HG03354 (cell line): ENCODE results near the gene IL6ST.

Experiments used
- ATAC-seq: cut with Tn5 transposase; IDR thresholded peaks from one replicate; pipeline ENCODE4 v1.9.1; 2021; ENCODE audit warnings: mild to moderate bottlenecking; ENCODE audit not compliant: unreplicated experiment, poor library complexity, severe bottlenecking

IL6ST gene

DNA sequence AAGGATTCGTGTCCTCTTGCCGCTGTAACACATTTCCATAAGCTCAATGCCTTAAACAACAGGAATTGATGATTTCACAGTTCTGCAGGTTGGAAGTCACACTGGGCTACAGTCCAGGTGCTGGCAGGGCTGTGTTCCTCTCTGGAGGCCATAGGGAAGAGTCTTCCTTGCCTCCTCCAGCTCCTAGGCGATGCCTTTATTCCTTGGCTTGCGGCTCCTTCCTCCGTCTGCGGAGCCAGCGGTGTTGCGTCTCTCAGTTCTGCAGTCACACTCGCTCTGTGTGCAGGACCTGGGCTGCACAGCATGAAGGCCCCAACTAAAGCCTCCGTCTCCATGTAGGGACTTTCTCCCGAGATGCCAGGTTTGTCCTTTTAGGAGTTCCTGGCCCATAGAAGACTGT lies 70.0 kb downstream of the IL6ST start:
- ATAC-seq: no peak

DNA sequence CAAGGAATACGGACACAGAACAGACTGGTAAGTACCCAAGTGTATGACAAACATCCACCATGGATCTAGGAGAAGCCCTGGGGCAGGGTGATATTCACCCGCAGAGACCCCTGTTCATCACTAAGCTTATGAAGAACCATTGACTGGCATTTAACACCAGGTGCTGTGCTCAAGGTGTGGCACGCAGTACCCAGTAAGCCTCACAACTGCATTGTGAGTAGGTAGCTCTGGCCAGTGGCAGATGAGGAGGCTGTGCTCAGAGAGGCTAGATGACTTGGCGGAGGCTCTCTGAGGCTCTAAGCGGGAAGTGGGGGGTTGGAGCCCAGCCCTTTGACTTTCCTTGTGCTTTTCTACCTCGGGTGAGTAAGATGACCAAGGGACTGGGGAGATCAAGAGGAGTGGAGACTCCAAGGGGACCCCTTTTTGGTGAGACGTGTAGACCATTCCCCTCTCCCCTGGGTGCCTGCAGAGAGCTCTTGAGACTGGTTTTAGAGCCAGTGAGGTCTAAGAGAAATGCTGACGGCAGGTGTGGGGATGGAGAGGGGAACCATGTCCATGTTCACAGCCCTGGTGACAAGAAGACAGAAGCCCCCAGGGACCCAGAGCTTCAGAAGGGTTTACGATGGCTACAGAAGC lies 70.8 kb downstream of the IL6ST start:
- ATAC-seq: no peak

DNA sequence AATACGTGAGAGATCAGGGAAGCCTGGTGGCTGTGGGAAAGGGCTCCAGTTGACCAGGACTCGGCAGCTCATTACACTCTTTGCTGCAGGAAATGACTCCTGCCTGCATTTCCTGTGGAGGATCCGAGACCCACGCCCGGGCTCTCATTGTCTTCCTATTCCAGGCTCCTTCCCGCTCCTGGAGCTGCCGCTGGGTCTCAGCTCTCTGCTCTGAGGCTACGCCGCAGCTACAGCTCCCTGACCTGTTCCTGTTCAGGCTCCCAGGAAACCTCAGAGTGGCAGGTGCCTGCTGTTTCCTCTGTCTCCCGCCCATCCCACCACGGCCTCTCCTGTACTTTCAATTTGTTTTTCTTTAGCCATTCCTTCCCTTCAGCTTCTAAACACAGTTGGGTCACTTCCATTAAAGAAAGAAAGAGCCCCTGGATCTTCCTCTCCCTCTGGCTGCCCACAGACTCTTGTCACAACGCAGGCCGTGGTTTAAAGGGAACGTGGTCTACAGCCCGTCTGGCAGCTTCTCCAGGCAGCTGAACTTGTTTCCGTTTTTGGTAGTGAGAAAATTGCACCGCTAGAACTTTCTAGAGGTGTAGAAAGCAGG lies 71.5 kb downstream of the IL6ST start:
- ATAC-seq: no peak

DNA sequence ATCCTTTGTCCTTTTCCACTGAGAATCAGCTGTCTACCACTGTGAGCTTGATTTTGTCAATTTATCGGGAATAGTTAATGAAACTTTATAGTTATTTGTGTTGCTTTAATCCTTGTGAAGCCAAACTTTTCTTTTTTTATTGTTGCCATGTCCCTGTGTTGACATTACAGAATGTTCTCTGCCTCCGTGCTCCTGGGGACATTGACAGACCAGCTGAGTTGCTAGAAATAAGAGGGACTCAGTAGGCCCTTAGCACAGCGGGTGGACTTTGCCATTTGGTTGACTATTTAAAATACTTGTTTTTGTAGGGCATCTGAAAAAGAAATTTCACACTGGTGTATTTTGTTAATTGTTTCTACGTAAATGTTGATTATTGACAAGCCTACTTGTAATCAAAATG lies 73.1 kb downstream of the IL6ST start:
- ATAC-seq: no peak

DNA sequence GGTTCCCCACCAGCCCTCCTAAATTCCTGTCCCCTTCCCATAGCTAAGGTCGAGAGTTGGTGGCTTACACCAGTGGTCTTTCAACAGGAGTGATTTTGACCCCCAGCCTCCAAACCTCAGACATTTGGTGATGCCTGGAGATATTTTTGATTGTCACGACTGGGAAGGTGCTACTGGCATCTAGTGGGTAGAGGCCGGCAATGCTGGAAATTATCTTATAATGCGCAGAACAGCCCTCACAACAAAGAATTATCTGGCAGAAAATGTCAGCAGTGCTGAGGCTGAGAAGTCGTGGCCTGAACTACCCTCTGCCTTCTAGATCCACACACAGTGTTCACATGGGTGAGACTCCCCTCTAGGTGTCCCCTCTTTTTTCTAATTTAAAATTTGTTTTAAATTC lies 74.0 kb downstream of the IL6ST start:
- ATAC-seq: no peak

DNA sequence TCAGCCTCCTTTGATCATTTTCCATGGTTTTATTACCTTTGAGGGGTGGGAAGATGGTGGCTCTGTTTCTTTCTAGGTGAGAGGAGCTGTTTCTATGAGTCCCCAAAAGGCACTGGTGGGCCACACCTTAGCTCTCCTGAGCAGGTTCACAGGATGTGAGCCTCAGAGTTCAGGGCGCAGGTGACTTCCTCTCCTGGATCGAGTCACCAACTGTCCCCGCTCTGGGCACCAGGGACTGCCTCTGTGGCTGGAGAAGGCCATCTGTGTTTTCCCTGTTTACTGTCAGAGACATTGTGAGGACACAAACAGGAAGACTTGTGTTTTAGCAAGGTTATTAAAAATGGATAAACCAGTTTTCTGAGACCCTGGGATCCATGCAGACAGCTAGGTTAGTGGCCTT lies 75.1 kb downstream of the IL6ST start:
- no peak for ATAC-seq

DNA sequence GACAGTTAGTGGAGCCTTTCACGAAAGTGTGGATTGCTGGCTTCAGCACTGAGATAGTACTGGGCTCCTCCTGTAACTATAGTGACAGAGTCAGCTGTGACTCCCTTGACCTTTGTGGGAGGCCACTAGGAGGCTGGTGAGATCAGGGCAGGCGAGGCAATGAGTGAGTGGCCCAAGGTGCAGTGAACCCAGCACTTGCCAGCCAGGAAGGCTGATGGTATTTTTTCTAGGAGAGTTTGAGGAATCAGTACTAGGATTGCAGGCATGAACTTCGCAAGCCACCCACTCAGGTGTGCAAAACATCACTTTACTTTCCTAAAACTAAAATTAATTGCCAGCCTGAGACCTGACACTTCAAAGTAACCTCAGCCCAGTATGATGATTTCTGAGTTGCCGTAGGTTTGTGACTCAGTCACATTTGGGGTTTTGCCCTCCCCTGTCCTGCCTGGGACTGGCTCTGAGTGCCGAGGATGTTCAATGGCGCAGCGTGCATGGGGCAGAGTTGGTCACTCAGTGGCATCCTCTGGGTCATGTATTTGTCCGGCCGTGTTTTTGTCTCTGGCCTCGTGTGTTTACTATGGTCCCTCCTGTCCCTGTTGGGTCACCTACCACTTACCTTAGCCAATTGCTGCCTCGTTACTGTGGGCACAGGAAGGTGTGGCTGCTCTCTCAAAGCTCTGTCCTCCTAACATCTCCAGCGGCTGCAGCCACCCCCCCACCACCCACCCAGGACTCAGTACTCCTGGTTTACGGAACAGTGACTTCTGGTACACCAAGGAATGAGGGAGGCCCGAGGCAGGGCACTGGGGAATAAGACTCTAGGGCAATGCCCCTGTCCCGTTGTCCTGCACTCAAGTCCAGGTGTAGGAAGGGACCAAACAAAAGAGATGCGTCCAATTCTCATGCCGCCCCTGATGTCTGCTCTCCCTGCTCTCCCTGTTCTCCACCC lies 76.4 kb downstream of the IL6ST start:
- no peak for ATAC-seq

DNA sequence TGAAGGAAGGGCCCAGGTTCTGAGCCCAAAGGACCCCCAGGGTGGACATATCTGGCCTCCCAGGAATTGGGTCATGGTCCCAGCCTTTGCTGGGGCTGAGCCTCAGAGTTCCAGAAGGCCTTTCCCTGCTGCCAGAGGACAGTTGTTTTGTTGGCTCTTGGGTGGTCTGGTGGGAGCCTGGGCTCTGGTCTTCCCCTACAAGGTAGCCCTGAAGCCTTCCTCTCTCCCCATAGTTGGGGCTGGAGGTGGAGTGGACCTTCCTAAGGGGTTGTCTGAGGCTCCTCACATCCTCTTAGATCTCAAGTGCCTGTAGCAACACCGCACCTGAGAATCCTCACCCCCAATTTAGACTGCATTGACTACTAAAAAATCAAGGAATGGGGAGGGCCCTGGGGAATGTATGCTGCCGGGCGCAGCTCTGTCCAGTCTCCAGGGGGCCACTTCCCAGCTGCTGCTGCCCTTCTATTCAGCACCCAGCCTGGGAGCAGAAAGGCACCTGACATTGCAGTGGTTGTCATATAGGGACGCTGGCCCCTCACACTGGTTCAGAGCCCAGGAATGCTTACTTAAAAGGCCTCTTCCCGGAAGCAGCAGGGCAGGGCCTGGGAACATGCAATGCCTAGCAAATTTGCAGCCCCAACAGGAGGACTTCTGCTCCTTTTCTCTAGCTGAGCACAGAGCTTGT lies 77.2 kb downstream of the IL6ST start:
- no peak for ATAC-seq

DNA sequence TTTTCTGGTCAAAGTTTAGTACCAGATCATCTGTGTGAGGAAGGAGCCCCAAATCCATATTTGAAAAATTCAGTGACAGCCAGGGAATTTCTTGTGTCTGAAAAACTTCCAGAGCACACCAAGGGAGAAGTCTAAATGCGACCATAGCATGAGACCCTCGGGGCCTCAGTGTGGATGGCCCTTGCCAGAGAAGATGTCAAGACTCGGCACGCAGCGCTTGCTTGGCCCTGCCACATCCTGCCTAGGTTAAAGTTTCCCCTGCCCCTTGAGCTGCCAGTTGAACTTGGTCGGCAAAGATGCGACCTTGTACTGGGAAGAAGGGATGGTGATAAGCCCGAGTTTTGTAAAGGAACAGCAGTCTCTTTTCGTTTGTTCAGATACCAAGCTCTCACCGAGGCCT lies 77.8 kb downstream of the IL6ST start:
- no peak for ATAC-seq

DNA sequence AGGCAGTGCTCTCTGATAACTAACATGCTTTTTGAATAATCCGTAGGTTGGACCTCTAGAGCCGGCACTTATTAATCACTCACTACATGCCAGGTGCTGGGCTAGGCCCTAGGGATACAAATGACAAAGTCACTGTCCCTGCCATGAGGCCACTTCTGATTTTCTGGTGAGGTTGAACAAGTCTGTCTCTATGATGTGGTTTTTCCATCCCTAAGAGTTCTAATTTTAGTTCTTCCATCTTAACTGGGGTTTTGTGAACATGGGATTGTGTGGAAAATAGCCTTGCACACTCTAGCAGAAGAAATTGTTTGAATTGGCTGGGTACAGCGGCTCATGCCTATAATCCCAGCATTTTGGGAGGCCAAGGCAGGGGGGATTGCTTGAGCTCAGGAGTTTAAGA lies 79.0 kb downstream of the IL6ST start:
- no peak for ATAC-seq

DNA sequence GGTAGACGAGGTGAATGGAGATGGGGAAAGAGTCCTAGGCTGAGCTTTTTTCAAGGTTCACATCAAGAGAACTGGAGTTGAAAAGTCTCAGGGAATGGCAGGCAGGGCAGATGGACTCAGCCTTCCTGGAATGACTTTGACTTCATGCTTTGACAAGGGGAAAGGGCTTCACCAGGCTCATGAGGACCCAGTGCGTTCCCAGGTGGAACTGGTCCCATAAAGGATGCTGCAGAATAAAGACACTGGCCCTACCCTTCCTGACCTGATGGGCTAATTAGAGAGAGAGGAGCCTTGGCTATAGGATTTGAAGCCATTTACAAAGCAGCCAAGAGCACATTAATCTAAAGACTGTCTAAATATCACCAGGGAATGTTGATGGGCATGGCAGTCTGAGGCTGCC lies 79.8 kb downstream of the IL6ST start:
- ATAC-seq: no peak

DNA sequence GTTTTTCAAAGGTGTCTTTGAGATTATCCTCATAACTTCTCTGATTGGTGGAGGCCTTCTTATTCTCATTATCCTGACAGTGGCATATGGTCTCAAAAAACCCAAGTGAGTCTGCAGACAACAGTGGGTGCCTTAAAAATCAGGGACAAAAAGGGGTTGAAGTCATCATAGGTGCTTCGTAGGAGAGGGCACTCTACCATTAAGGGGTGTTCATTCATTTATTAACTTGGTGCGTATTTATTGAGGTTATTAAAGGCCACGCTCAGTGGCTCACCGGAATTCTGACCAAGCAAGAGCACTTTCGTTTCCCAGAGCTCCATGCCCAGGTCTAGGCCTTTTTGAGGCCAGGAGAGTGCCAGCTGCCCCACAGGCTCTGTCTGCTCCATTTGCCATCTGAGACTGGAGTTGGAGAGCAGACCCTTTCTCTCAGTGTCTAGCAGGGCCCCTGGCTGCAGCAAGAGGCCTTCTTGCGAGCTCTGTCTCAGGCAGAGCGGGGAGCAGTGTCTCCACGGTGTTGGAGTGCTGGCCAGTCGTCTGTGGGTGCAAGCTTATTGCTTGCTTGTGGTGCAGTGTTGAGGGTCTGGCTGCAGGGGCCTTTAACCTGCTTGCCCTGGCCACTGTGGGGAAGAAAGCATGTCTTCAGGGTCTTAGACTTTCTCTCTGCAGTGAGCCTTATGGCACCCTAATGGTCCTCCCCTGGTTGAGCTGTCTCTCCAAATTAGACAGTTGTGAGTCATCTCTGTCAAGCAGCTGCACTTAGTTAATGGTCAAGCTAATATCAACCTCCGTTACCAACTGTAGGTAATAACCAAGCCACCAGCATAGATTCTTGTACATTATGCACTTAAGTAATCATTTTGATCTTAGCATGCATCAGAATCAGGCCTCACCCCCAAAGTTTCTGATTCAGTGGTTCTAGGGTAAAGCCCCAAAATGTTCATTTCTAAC lies 81.0 kb downstream of the IL6ST start:
- ATAC-seq: peak; percentile 97

DNA sequence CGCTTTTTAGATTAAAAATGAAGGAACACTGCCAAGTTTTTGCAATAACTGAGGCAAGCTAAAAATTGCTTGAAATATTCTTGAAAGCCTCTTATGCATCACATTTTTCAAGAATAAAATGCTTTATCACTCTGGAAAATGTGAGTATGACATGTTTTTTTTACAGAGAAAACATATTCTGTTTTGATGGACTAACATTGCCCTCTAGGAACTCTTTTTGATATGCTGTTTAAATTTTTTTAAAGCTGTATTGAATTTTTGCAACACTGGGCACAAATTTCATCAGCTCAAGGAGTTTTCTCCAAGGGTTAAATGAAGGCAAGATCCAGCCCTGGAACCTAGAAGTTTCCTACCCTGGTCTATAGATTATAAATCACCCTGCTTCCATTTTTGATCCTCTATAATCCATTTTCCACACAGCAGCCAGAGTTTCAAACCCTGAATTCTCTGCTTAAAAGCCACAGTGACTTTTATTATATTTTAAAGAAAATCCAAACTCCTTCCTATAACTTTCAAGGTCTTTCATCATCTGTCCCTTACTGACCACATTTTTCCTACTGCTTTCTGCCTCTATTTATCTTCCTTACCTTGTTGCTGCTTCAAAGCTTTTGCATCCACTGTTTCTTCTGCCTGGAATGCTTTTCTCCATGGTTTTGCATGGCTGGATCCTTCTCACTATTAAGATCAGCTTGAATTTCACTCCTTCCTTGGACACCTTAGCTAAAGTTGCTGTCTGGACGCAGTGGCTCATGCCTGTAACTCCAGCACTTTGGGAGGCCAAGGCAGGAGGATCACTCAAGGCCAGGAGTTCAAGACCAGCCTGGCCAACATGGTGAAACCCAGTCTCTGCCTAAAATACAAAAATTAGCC lies 82.7 kb downstream of the IL6ST start:
- ATAC-seq: no peak

DNA sequence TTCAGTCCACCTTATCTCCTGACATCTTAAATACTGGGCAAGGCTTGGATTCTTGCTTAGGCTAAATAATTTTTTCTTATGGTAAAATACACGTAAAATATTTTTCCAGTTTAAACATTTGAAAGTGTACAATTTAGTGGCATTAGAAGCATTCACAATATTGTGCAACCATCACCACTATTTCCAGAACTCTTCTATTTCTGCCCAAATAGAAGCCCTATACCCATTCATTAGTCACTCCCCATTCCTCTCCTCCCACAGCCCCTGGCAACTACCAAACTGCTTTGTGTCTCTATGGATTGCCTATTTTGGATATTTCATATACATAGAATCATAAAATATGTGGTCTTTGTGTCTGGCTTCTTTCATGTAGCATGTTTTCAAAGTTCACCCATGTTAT lies 86.0 kb downstream of the IL6ST start:
- no peak for ATAC-seq

DNA sequence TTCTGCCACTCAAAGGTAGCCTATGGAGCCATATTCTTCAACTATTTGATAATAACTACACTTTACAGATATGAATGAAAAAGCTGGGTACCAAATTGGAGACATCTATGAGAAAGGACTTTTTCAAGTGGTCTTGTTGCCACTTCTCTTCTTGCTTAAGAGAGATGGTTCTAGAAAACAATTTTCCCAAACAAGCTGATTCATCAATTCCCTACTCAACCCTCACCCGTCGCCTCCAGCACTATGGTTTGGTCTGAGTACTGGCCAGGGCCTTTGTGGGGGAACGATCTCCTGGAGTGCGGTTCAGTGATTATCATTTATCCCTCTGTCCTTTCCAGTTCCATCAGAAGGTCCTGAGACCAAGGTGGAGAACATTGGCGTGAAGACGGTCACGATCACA lies 86.8 kb downstream of the IL6ST start:
- no peak for ATAC-seq

DNA sequence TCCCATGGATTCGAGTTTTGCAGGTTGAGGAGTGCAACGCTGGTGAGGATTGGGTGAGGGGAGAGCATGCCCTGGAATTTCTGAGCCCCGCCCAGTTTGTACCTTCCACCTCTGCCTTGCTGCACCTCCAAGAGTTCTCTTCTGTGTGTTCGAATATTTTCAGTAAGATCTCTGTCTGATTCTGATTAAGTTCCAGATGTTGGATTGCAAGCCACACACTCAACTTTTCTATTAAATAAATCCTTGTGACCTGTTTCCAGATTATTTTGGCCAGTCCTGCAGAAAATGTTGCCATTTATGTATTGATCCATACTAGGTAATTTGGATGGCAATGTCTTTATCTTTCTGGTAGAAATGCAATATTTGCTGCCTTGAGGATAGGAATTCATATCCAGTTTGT lies 89.5 kb downstream of the IL6ST start:
- ATAC-seq: no peak

DNA sequence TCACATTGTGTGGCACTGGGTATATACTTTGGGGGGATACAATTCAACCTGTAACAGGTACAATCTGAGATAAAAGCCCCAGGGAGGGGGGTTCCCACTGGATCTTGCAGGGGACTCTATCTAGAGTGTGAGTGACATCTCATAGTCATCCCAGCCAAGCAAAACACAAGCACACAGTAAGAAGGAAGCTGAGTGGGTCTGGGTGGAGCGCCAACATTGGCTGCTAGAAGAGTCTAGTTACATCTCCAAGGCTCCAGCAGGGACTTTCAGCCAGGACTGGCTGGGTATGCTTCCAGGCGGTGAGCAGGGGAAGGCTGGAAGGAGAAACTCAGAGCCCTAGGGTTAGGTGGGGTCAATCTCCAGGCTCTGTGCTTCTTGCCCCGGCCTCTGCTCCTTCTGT lies 90.6 kb downstream of the IL6ST start:
- ATAC-seq: no peak

DNA sequence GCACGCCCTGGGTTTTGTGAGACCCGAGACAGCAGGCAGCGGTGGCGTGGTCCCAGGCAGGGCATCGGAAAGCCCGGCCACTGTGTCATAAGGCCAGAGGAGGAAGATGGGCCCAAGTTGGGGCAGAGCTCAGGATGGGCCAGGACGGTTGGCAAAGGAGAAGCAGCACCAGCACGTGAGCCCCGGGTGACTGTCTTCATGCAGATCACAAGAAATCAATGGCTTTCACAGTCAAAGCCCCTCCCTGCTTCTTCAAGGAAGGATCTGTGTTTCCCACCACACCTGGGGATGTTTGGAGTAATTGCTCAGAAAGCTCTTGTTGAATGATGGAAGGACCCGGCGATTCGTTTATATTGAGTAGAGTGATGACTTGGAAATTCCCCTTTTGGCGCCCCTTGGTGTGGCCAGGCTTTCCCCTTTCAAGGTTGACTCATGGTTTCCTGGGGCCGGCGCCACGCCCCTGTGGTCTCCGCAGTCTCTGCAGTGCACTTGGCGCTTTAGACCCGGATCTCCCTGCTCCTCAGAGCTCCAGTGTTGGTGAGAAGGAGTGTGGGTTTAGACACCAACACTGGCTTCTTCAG lies 91.6 kb downstream of the IL6ST start:
- ATAC-seq: peak; percentile 95
